T-helper 22 cell (primary cell): ENCODE results near the gene HLA-DPB1.
"Not testable (repeated sequence)": the region's sequence is repeated elsewhere in the genome, so short reads cannot be mapped to it uniquely, and the experiment has no call there.

Experiments
- DNase-seq: peaks from one replicate; pipeline ENCODE4 v3.0.0-alpha.2; 2020; ENCODE audit warnings: low read depth

HLA-DPB1 gene

DNA sequence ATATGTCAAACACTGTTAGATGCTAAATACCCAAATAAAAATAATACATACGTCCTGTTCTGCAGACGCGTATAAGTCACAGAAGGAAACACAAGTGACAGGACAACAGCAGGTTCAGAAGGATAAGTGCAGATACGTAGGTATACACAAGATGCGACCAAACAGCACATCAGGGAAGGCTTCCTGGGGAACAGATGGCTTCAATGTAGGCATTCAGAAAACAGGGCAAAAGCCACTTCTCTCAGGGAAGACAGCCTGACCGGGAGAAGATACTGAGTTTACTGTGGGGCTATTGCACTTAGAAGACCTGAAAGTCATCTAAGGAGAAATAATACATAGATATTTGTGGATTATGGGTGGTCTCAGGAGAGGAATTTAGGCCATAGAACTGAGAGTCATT lies 4.2 kb upstream of the HLA-DPB1 start:
- DNase-seq: no peak

DNA sequence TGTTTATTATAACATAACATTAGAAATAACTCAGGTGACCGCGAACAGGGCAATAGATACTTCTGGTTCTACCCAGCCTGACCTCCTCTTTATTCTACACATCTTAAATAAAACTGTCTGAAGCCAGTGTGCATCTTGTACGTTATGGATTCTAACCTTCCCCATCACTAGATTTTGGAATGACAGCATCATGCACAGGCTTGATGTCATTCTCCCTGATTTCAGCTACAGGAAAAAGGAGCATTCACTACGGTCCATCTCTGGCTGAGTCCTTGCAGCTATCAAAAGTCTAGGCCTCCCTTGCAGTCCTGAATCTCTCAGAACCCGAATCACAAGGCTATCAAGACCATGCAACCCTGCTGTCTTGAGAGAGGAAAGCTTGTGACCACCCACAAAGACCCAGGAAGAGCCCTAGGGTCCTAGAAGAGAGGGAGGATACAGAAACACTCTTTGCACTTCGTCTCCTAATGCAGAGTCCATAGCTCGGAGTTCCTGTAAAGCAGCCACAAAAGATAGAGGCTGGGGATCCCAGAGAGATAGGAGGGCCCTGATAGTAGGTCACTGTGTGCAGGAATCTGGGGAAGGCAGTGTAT lies 3.2 kb upstream of the HLA-DPB1 start:
- DNase-seq: no peak

DNA sequence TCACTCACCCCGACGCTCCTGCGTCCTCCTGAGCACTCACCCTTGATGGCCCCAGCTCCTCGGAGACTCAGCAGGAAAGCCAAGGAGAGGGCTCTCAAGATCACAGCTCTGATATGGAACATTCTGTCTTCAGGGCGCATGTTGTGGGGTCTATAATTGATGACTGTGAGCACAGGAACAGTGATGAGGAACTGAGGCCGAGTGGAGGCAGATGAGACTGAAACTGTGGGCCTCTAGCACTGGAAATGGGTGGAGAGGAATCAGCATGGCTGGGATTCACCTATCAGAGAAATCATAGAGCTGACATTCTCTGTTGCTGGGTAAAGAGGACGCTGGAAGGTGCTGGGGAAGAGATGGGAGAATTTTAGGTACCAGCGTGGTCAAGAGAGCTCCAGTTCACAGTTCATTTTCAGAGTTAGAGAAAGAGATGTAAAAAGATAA lies 2.3 kb upstream of the HLA-DPB1 start, which contains the start of gene HLA-DPA1:
HLA-DPA1 (minus strand) TSS at position 219 of the 441 bp plus-strand sequence.
- peak; percentile 21 for DNase-seq

DNA sequence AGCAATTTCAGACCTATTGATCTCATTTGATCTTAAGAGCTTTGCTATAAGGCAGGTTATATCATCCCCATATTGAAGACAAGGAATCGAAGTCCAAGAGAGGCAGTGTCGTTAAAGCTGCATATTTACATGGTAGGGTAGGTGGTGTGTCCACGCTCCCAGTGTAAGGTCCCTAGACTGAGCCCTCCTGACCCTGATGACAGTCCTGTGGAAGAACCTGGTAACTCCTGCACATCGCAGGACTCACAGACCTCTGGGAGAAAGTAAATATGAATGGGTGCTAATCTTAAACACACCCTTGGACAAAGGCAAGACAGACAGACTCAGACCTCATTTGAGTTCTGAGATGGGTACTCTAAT lies 602 bp upstream of the HLA-DPB1 start:
- no peak for DNase-seq

DNA sequence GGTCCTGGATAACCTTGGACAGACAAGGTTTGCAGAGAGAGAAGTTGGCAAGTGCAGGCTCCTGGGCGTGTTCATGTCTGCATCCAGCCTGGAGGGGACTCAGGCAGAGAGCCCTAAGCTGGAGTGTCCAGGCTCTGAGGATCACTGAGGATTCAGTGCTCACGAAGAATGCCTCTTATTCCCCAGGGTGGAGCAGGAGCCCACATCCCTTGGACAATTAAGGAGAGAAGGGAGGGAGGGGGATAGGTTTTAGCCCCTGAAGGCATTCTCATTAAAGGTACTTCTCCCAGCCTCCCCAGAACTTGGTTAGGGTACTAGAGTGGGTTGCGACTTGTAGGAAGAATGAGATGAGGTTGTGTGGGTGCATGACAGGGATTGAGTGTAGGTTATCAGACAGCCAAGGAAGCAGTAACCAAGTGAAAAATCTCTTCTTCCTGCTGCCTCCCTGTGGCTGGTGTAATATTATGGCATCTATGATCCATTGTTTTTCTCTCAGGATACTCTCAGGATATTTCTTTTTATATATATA lies 680 bp downstream of the HLA-DPB1 start:
- no peak for DNase-seq

DNA sequence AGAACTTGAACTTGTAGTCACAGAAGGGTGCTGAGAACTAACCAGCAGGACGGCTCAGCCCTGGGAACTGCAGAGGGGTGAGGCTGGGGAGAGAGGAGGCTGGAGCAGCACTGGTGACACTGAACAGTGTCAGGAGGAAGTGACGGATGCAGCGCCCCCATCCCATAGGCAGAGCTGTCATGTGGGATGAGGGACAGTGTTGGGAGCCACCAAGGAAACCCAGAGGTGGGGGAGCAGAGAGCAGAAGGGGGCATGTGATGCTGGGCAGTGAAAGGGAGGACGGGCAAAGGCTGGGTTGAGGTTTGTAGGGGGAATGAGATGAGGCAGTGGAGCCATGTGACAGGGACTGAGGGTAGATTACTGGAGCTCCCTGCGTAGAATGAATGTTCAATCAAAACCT lies 2.1 kb downstream of the HLA-DPB1 start:
- DNase-seq: no peak

DNA sequence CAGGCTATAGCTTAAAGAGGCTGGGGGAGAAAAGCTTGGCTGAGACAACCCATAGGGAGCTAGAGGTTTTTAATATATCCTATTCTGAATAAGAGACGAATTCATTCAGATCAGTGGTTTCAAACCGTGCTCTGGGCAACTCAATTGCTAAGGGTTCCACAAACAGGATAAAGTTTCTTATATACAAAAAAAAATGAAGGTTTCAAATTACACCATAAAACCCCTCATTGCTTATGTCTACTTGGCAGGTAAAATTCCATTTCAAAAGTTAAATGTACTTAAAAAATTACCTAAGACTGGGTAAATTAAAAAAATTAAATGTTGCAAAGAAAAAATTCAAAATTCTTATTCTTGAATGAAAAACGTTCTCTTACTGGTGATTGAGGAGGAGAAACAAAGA lies 2.7 kb downstream of the HLA-DPB1 start:
- no peak for DNase-seq

DNA sequence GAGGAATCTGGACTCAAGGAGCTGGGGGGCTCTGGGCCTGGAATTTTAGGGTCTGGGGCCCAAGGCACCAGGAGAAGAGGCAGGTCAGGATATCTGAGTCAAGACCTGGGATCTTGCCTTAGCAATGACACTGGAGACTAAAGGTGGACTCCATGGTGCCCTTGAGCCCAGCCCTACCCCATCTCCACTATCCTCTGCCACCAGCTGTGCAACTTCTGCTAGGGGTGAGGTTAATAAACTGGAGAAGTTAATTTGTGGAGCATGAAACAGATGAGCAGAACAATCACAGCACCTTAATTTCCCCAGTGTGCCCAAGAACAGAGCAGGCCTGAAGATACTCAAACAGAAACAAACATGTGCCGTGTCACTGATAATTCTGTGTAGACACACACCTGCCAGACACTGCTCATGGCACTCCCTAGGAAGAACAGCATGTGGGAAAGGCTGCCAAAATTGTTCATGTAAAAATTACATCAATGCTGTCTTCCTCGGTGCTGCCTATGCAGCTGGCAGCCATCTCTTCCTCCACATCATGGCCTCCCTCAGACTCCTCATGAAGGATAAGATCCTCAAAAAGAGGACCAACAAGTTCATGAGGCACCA lies 3.2 kb downstream of the HLA-DPB1 start:
- no peak for DNase-seq

DNA sequence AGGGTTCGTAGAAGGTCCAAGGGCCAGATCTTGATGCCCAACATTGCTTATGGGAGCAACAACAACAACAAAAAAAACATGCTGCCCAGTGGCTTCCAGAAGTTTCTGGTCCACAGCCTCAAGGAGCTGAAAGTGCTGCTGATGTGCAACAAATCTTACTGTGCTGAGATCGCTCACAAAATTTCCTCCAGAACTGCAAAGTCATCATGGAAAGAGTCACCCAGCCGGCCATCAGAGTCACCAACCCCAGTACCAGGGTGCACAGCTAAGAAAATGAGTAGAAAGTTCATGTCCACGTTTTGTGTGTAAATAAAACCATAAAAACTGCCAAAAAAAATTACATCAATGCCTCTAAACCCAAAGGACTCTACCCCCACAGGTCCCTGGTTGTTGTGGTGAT lies 3.8 kb downstream of the HLA-DPB1 start:
- DNase-seq: no peak

DNA sequence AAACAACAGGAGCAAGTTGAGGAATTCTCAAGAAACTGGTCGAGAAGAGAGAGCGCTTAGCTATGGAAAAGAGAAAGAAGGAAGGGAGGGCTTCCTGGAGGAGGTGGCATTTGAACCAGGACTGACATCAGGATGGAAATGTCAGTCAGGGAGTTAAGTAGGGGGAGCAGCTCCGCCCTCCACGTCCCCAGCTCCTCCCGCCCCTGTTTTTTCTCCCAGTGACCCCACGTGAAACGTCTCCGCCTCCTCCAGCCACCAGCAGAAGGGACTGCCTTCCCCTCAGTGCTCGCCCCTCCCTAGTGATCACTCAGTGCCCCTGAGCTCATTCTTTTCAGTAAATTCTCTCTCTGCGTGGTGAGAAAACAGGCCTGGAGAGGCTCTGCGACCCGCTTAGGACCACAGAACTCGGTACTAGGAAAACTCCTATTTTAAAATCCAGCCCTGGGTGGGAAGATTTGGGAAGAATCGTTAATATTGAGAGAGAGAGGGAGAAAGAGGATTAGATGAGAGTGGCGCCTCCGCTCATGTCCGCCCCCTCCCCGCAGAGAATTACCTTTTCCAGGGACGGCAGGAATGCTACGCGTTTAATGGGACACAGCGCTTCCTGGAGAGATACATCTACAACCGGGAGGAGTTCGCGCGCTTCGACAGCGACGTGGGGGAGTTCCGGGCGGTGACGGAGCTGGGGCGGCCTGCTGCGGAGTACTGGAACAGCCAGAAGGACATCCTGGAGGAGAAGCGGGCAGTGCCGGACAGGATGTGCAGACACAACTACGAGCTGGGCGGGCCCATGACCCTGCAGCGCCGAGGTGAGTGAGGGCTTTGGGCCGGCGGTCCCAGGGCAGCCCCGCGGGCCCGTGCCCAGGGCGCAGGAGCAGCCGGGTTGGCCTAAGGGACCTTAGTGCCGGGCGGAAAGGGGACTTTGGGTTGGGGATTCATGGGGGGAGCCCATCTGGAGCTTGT lies 4.6 kb downstream of the HLA-DPB1 start:
- no peak for DNase-seq

DNA sequence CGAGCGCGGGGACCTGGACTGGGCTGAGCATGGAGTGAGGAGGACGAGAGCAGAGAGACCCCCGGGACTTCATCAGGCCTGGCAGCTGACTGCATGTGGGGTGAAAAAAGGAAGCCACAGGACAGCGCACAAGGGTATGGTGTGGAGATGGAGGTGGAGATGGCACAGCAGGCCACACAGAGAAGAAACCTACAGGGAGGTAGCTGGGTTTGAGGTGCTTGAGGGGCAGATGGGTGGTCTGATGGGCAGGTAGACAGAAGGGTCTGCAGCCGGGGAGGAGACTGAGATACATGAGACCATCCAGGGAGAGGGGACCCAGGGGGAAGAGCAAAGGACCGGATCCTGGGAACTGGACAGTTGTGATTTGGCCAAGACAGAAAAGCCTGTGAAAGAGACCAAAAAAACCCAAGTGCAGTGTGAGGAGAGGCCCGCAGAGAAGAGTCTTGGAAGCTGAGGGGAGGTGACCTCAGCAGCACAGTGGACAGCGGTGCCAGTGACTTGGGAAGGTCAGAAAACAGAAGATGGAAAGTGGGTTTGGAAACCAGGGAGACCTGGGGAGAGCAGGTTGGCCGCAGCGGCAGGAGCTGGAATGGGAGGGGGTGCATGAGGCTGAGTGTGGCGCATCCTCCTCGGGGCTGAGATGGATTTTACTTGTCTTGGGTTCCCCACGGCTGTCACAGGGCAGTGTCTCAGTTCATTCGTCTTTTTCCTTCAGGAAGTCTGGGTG lies 5.5 kb downstream of the HLA-DPB1 start:
- DNase-seq: no peak

DNA sequence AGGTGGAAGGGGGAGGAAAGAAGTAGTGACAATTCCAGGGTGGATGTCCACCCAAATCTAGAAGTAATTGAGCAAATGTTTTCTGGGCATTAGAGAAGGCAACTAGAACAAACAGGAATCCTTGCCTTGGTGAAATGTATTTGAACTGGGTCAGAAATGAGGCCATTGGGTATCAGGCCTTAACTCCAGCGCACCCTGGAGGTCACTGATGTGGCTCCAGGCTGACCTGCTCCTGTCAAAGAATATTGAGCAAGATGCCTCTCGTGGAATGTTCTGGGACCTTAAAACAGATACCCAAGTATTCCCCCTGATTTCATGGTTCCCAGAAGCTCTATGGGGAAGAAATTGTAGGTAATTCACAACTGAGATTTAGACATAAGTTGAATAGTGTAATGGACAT lies 6.9 kb downstream of the HLA-DPB1 start:
- DNase-seq: no peak

DNA sequence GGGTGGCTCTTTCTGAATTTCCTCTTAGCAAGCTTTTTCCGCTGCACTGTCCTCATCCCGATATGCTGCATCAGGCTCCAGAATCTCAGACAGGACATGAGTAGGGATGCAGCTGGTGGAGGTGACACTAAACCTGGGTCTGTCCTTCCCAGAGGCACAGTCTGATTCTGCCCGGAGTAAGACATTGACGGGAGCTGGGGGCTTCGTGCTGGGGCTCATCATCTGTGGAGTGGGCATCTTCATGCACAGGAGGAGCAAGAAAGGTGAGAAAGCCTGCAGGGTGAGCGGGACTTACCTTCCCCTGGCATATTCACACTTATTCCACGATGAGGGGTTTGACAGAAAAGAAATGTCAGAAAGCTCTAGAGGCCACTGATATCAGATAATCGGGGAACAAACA lies 9.8 kb downstream of the HLA-DPB1 start:
- no peak for DNase-seq

DNA sequence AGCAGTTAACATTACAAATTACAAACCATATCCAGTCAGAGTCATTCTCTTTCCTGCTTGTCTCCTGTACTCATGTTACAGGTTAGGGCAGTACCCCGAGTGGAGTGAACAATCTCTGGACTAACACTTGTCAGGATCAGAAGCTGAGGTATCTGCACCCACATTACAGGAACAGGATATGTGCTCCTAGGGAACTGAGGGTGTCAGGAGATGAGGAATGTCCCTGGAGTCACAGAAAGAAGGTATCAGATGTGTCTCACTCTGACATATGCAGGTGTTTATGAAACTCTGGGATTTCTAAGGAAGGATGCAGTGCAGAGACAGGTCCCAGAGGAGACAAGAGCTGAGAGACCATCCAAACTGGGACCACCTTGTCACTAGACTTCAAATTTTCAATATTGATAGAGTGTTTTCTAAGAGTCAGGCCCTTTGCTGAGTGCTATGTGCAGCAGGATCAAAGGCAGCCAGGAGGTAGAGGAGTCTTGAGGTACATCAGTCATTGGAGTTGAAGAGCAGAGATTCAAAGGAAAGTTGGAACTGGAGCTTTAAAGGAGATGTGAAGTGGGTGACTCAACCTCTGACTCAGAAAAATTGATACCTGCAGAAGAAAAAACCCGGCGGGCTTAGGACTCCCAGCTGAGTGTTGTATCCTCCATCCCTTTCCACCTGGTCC lies 12.6 kb downstream of the HLA-DPB1 start:
- DNase-seq: no peak

DNA sequence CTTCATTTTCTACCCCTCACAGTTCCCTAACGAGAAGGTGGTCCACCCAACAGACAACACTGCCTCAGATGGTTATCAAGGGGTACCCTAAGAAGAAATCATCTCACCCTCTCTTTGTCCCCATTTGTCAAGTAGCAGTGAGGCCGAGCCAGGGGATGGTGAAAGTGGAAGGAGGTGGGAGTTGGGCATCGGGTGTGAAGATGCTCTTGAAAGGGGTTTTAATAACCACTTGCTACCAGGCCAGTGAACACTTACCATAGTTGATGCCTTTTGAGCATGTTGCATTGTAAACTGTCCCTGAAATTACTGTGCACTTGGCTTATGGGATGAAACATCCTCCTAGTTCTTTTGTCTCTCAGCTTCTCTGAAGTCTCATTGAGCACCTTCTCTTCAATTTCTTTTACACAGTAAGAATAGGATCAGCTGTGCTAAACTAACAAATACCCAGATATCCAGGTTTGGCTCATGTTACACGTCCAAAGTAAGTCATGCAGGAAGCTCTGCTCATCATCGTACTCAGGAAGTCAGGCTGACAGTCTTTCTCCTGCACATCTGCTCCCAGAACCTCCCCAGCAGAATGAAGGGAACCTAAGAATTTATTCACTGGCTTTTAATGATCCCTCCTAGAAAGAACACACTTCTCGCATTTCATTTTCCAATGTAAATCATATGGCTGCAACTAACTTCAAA lies 13.3 kb downstream of the HLA-DPB1 start:
- DNase-seq: no peak

DNA sequence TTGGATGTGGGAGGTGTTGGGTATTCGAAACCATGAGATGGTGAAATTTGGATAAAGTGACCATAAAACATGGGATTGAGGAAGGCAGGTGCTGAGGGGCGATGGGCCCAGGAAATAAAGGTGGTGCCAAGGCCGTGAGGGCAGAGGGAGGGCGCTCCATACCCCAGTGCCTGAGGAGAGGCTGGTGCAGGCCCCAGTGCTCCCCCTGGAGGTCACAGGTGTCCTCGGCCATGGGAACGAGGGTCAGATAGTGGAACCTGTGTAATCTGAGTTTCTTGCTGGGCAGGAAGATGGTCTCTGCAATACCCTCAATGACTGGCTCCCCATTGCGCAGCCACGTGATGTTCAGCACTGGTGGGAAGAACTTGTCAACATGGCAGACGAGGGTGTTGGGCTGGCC lies 16.2 kb downstream of the HLA-DPB1 start:
- DNase-seq: peak; percentile 13

DNA sequence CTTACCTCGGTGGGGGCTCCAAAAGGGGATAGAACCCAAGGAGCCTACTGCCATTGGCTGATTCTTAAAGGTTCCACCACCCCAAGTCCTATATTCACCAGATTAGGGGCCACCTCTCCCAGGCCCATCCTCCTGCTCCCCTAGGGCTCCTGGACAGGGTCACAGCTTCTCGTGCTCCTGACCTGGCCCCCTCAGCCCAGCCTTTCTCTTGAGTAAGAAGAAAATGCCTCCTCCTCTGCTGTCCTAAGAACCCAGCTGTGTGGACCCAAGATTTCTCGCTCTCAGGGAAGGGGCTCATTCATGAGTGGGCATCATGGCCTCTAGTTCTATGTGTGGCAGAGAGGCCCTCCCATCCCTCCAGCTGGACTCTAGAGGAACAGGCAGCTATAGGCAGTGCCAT lies 16.6 kb downstream of the HLA-DPB1 start:
- DNase-seq: no peak

DNA sequence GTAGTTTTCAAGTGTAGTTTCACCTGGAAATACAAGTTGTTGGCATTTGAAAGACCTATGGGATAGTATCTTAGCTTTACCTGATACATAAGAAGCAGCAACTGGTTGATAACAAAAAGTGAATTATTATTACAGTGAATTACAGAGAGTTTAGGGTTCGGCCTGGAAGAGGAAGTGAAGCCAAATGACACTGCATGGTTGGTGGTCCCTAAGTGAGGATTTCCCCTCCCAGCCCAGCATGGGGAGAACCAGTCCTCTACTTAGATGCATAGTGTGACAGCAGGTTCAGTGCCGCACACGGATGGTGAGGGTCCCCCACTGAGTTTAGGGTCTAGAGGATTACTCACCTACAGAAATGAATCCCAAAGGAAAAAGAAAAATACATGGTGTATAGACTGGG lies 18.1 kb downstream of the HLA-DPB1 start:
- no peak for DNase-seq

DNA sequence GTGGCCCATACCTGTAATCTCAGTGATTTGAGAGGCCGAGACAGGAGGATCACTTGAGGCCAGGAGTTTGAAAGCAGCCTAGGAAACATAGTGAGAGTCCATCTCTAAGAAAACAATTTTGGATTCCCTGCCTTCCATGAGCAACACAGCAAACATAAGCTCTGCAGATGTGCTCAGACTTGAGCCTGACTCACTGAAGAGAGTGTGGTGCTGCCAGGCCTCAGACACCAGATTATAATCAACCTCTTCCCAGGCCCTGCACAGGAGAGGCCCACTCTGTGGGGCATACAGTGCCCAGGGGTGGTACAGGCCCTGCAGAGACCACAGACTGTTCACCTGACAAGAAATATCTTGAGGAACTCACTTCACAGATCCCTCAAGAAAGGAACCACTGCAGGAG lies 19.9 kb downstream of the HLA-DPB1 start:
- no peak for DNase-seq

DNA sequence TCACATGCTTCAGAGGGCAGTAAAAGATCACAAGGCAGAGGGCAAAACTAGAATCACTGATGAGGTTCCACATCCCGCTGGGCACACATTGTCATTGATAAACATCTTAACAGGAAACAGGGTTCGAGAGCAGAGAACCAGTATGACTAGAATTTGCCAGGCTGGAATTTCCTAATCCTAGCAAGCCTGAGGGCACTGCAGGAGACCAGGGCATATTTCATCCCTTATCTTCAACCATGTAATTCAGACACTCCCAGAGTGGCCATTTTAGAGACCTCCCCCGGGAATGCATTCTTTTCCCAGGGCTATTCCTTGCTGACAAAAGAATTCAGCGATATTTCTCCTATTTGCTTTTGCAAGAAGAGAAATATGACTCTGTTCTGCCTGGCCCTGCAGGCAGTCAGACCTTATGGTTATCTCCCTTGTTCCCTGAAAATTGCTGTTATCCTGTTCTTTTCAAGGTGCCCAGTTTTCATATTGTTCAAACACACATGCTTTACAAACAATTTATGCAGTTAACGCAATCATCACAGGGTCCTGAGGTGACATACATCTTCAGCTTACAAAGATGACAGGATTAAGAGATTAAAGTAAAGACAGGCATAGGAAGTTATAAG lies 25.4 kb downstream of the HLA-DPB1 start:
- DNase-seq: not testable (repeated sequence)

DNA sequence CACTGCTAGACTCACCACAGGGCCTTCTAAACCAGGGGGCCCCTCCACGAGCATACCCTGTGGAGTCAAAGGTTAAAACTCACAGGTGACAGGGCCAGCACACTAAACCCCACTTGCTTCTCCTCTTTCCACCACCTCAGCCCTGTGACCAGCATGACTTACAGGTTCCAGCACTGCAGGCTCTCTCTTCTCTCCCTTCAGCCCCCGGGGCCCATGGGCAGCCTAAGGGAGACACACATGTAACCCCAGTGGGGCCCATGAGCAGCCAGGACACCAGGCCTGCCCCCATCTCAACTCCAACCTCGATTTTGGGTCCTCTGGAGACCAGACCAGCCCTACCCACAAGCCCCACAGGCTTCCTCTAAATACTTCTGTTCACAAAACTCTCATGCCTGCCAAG lies 28.0 kb downstream of the HLA-DPB1 start:
- DNase-seq: no peak
